K562 (cell line): ENCODE results near the gene AP1AR. TPM values are rescaled to one million over a fixed set of nuclear protein-coding genes. Genes with fewer than 3 reads are reported as not detected.
A peak's percentile ranks its signal among the peaks of the same experiment; 100 is the strongest.

Source experiments
- ATAC-seq: fragments of 200-7000 bp; cut with Tn5 transposase; 3 replicates; pipeline ENCODE4 v1.9.1; 2020; ENCODE audit warnings: moderate library complexity
- BruUV-seq: library from RNA; stranded (reverse); fragments of 400-500 nt; replicated peaks from 2 replicates; lab custom pipeline; 2021; lab: Mats Ljungman, UMichigan
- CTCF ChIA-PET: fragments of 300-600 bp; formaldehyde crosslinking; extraction: SDS; loops from one replicate; lab custom pipeline; 2021; ENCODE audit warnings: low intra/inter-chr PET ratio; lab: Yijun Ruan, JAX
- POLR2A ChIA-PET: fragments of 300-600, 350-650 bp; sonication (Branson Sonifier 250); formaldehyde crosslinking; extraction: SDS; loops from one replicate; lab custom pipeline; 2021; ENCODE audit warnings: antibody characterized with exemption, inconsistent platforms; lab: Yijun Ruan, JAX
- DNase-seq, 4 experiments: peaks; one replicate each; pipeline versions ENCODE4 v3.0.0 to v3.0.0-alpha.2; 2011 to 2018; ENCODE audit warnings: low spot score in 3 of 4, mixed read lengths in 3 of 4; ENCODE audit errors: extremely low read depth in 1 of 4
- FAIRE-seq: peaks from 2 replicates; lab custom pipeline; 2011; peaks lifted over from hg19 to GRCh38; lab: Jason Lieb, UNC
- H2AFZ ChIP-seq: 2 replicates; pipeline ENCODE4 v1.6.0; 2011; ENCODE audit warnings: low read depth, low read length, control low read depth, inconsistent platforms
- H3K27ac ChIP-seq: fragments of 200-600 bp; 3 replicates; pipeline ENCODE4 v1.8.0; 2011; ENCODE audit warnings: low read depth, mild to moderate bottlenecking, control low read depth, inconsistent platforms, low read length, moderate library complexity, mixed read lengths; ENCODE audit errors: extremely low read depth
- H3K27me3 ChIP-seq, 2 experiments: fragments of 300-600 bp in 1 of 2; 2 replicates in 1 of 2; 3 replicates in 1 of 2; pipeline versions ENCODE4 v1.6.0 to v1.8.0; 2011; ENCODE audit warnings: inconsistent platforms in 2 of 2, low read length in 2 of 2, mild to moderate bottlenecking in 1 of 2, mixed read lengths in 1 of 2, moderate library complexity in 1 of 2; ENCODE audit not compliant: control insufficient read depth in 2 of 2, insufficient read depth in 2 of 2
- H3K36me3 ChIP-seq: fragments of 300-600 bp; 3 replicates; pipeline ENCODE4 v1.8.0; 2011; ENCODE audit warnings: mild to moderate bottlenecking, low read length, inconsistent platforms; ENCODE audit not compliant: control insufficient read depth, insufficient read depth
- H3K4me1 ChIP-seq, 2 experiments: fragments of 200-600 bp in 1 of 2; replicated peaks in 1 of 2; 2 replicates in 1 of 2; 3 replicates in 1 of 2; pipeline versions ENCODE4 v1.5.1 to v1.8.0; 2011; ENCODE audit warnings: inconsistent platforms in 2 of 2, low read length in 2 of 2, mild to moderate bottlenecking in 1 of 2, mixed read lengths in 1 of 2, moderate library complexity in 1 of 2; ENCODE audit not compliant: control insufficient read depth in 2 of 2, insufficient read depth in 2 of 2
- H3K4me2 ChIP-seq: 2 replicates; pipeline ENCODE4 v1.6.1; 2011; ENCODE audit warnings: low read length, control low read depth, inconsistent platforms, mixed read lengths; ENCODE audit not compliant: insufficient read depth
- H3K4me3 ChIP-seq: fragments of 200-600 bp; sonication (generic), shearing (Covaris generic); 2 replicates; pipeline ENCODE4 v1.5.1; 2016; ENCODE audit warnings: control low read depth, inconsistent platforms
- H3K79me2 ChIP-seq: fragments of 200-600 bp; 3 replicates; pipeline ENCODE4 v1.8.0; 2011; ENCODE audit warnings: low read length, inconsistent platforms; ENCODE audit not compliant: control insufficient read depth, insufficient read depth
- H3K9ac ChIP-seq, 2 experiments: 2 replicates each; pipeline versions ENCODE4 v1.6.0 to v1.6.1; 2011; ENCODE audit warnings: low read depth in 2 of 2, low read length in 2 of 2, control low read depth in 1 of 2, inconsistent platforms in 1 of 2, mild to moderate bottlenecking in 1 of 2, mixed read lengths in 1 of 2; ENCODE audit not compliant: insufficient read depth in 1 of 2
- H3K9me1 ChIP-seq: one replicate; pipeline ENCODE4 v1.6.0; 2011; ENCODE audit warnings: inconsistent platforms, mild to moderate bottlenecking, low read length, moderate library complexity; ENCODE audit not compliant: control insufficient read depth, insufficient read depth
- H3K9me3 ChIP-seq: replicated peaks from 2 replicates; pipeline ENCODE4 v1.5.1; 2011; ENCODE audit warnings: low read depth, low read length, inconsistent platforms; ENCODE audit not compliant: control insufficient read depth, insufficient read depth
- H4K20me1 ChIP-seq: replicated peaks from 2 replicates; pipeline ENCODE4 v1.6.1; 2011; ENCODE audit warnings: low read length, inconsistent platforms, mixed read lengths; ENCODE audit not compliant: control insufficient read depth, insufficient read depth
- CEBPB ChIP-seq: fragments of 450-650 bp; IDR thresholded peaks from 2 replicates; pipeline ENCODE4 v1.6.1; 2016; ENCODE audit warnings: missing genetic modification characterization, missing compliant biosample characterization
- HMG20B ChIP-seq: fragments of 250-450 bp; sonication (Bioruptor Pico); IDR thresholded peaks from 2 replicates; pipeline ENCODE4 v1.5.0; 2021; ENCODE audit warnings: mild to moderate bottlenecking
- MYNN ChIP-seq, 2 experiments: sonication (generic); formaldehyde crosslinking in 1 of 2; IDR thresholded peaks; 2 replicates each; pipeline versions ENCODE4 v1.5.0 to v1.6.1; 2016 to 2020; ENCODE audit warnings: antibody characterized with exemption in 1 of 2, missing genetic modification reagents in 1 of 2
- SRSF3 ChIP-seq: fragments of 200-400 bp; formaldehyde crosslinking; IDR thresholded peaks from 2 replicates; pipeline ENCODE4 v1.6.1; 2016; ENCODE audit warnings: mild to moderate bottlenecking, low read length, moderate library complexity; ENCODE audit not compliant: insufficient read depth
- XRCC4 ChIP-seq: IDR thresholded peaks from one replicate; pipeline ENCODE4 v1.6.1; 2011; ENCODE audit not compliant: insufficient read depth, insufficient read length; ENCODE audit errors: extremely low read depth
- ZNF282 ChIP-seq: sonication (generic); formaldehyde crosslinking; IDR thresholded peaks from 2 replicates; pipeline ENCODE4 v1.8.1; 2023; ENCODE audit warnings: missing genetic modification reagents
- ZNF668 ChIP-seq: fragments of 250-450 bp; sonication (Bioruptor Pico); IDR thresholded peaks from 2 replicates; pipeline ENCODE4 v1.8.0; 2022; ENCODE audit warnings: mild to moderate bottlenecking, inconsistent platforms
- WGBS: fragments of 100-300 bp; shearing (Covaris generic); methylation state at CpG from one replicate; pipeline ENCODE4 v1.1.6; 2016; ENCODE audit warnings: low coverage, mixed read lengths; ENCODE audit not compliant: insufficient coverage; ENCODE audit errors: missing lambda C conversion rate; 5-methylcytosine and 5-hydroxymethylcytosine counted together
- in situ Hi-C: fragments of 300-500 bp; cut with MboI; formaldehyde crosslinking; loops from 4 replicates; pipeline ENCODE4 v1.15.0; 2018; ENCODE audit warnings: inconsistent platforms, mixed read lengths
- intact Hi-C: fragments of 100-400 bp; cut with micrococcal nuclease; formaldehyde crosslinking; loops from 2 replicates; pipeline ENCODE4 v1.14.2; 2022
- polyA plus RNA-seq, 8 experiments: library from polyadenylated mRNA; depleted of rRNA in 4 of 8; stranded (reverse) in 5 of 8; unstranded in 3 of 8; fragments of >200 nt; fragmentation: Nextera tagmentation in 2 of 8; fragmentation: Illumina TruSeq in 1 of 8; extraction: Ambion mirVana in 2 of 8; extraction: Trizol in 1 of 8; gene quantifications; 2 replicates each; pipeline versions ENCODE4 v1.2.1 to v1.2.3, GENCODE V29; 2011 to 2014; ENCODE audit warnings: inconsistent platforms in 1 of 8, missing spikeins in 1 of 8
- total RNA-seq, 7 experiments: library from RNA; depleted of rRNA in 6 of 7; stranded (reverse); fragments of >200 nt in 6 of 7; fragmentation: Illumina TruSeq in 2 of 7; extraction: Trizol in 2 of 7; gene quantifications; 2 replicates each; pipeline versions ENCODE4 v1.2.1 to v1.2.3, GENCODE V29; 2011 to 2021; ENCODE audit warnings: low replicate concordance in 1 of 7
- TF ChIP-seq, protein P1 (sequence below), 2 experiments: IDR thresholded peaks in 1 of 2; conservative IDR thresholded peaks in 1 of 2; 2 replicates each; pipeline ENCODE4 v1.6.1; 2016; ENCODE audit warnings: low read depth in 2 of 2, mild to moderate bottlenecking in 1 of 2, missing compliant biosample characterization in 1 of 2, missing genetic modification characterization in 1 of 2, moderate library complexity in 1 of 2

Gene AP1AR
- total and polyA plus RNA-seq, 9 of the 15 experiments (the other 6 are each of a cell fraction or from before 2014, with no cell fraction given): 2.6 to 20.7 (median 12.2) TPM

DNA sequence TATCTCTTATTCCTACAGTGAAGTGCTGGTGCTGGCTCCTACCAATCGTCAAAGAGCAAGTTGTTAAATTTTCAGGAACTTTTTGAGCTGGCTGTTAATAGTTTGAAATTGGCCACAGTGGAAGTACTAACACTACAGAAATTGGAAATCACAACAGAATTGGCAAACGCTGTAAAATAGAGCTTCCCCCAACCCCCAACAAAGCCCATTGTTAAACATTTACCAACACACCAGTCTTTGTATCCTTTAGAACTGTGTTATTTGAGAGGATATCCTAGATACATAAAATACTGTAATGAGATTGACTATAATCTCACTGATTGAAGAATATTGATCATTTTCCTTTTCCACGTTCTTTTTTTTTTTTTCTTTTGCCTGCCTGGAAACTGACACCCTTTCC lies 49.0 kb upstream of the AP1AR start (continued):
- no peak for TF ChIP-seq MYNN (IDR thresholded peaks at IDR 0.05)
- TF ChIP-seq MYNN (CRISPR knock-in tag; IDR thresholded peaks at IDR 0.05): no peak
- no peak for TF ChIP-seq ZNF668 (CRISPR knock-in tag)
- TF ChIP-seq HMG20B (CRISPR knock-in tag): no peak
- TF ChIP-seq, protein P1, sequence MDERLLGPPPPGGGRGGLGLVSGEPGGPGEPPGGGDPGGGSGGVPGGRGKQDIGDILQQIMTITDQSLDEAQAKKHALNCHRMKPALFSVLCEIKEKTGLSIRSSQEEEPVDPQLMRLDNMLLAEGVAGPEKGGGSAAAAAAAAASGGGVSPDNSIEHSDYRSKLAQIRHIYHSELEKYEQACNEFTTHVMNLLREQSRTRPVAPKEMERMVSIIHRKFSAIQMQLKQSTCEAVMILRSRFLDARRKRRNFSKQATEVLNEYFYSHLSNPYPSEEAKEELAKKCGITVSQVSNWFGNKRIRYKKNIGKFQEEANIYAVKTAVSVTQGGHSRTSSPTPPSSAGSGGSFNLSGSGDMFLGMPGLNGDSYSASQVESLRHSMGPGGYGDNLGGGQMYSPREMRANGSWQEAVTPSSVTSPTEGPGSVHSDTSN (CRISPR knock-in tag; IDR thresholded peaks at IDR 0.05; ENCODE audit: low read depth): no peak
- TF ChIP-seq, protein P1 (tag; conservative IDR thresholded peaks at IDR 0.05; ENCODE audit: low read depth): no peak
- no peak for TF ChIP-seq XRCC4
- TF ChIP-seq SRSF3: no peak

DNA sequence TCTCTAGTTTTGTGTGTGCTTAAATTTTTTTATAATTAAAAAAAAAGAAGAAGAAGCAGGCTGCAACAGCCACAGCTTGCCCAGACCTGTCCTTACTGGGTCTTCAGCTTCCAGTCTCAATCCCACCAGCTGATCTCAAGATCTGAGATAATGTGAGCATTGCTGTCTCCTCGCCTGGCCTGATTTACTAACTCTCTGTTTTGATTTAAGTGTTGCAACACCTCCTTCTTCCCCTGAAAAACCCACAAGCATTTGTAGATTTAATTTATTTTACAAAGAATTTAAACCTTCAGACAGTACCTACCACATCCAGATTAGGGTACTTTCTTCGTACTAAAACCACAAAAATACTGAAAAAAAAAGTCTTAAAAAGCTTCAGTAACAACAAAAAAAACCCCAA lies 48.3 kb upstream of the AP1AR start:
- ChIA-PET POLR2A (interaction anchor here (1.5 kb wide), 1 partner anchor 9 kb away, joined by 4 read pairs; no protein-coding TSS in a partner anchor), CTCF (no interaction called here)
- WGBS: 63% methylated on average over 2 of the region's 2 CpGs
- H3K27ac ChIP-seq: no peak overlapping the region
- H3K9ac ChIP-seq: no peak overlapping the region
- no peaks in the 10 kb centered on the region for H3K27me3 ChIP-seq
- no peak for DNase-seq
- intact Hi-C loops: no loop called here
- H4K20me1 ChIP-seq: no peaks in the 10 kb centered on the region
- H3K4me2 ChIP-seq: no peak overlapping the region
- H3K4me1 ChIP-seq: no peaks in the 10 kb centered on the region
- no peaks in the 10 kb centered on the region for H3K79me2 ChIP-seq
- TF ChIP-seq ZNF282 (CRISPR knock-in tag) (no peak), CEBPB (tag) (0 out of 2 replicates have a peak, but pooled peaks have one; percentile 12)
- H3K36me3 ChIP-seq: peaks cover 17% of the 10 kb centered on the region; the same call in 1 of the 3 replicates
- no TSS peak for BruUV-seq
- no peak overlapping the region for H2AFZ ChIP-seq
- H3K9me1 ChIP-seq: no peaks in the 10 kb centered on the region
- no peak for ATAC-seq
- FAIRE-seq: no peak
- in situ Hi-C loops: no loop called here
- H3K4me3 ChIP-seq: no peak overlapping the region
- H3K9me3 ChIP-seq: no peaks in the 10 kb centered on the region
